OCI-LY3 (cell line): ENCODE measurements around the gene THOC6.

Experiments used
- EZH2phosphoT487 ChIP-seq: fragments of 200-600 bp; shearing (Covaris generic); IDR thresholded peaks from 2 replicates; pipeline ENCODE4 v1.6.1; 2018; ENCODE audit warnings: antibody characterized with exemption, mixed run types, low read depth
- TF ChIP-seq, protein P1 (sequence below): fragments of 200-600, 300-600 bp; sonication (generic); IDR thresholded peaks from 2 replicates; pipeline ENCODE4 v1.5.1; 2014; ENCODE audit warnings: antibody characterized with exemption, low read length, low read depth

DNA sequence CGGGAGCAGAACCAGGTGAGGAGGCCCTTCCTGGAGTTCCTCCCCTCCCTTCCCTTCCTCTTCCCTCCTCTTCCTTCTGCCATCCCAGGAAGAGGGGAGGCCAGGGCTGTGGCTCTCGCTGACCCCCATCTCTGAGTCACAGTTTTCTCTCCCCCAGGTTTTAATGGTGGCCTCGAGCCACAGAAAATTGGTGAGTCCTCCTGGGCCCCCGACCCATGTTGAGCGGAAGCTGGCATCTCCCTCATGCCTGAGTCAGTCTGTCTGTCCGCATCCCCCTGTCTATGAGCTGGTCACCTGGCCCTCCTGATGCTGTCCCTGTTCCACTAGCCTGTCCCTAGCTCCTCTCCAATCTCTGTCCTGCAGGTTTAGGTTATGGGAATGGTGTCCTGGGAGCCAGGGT lies 23.9 kb upstream of the THOC6 start:
- TF ChIP-seq, protein P1, sequence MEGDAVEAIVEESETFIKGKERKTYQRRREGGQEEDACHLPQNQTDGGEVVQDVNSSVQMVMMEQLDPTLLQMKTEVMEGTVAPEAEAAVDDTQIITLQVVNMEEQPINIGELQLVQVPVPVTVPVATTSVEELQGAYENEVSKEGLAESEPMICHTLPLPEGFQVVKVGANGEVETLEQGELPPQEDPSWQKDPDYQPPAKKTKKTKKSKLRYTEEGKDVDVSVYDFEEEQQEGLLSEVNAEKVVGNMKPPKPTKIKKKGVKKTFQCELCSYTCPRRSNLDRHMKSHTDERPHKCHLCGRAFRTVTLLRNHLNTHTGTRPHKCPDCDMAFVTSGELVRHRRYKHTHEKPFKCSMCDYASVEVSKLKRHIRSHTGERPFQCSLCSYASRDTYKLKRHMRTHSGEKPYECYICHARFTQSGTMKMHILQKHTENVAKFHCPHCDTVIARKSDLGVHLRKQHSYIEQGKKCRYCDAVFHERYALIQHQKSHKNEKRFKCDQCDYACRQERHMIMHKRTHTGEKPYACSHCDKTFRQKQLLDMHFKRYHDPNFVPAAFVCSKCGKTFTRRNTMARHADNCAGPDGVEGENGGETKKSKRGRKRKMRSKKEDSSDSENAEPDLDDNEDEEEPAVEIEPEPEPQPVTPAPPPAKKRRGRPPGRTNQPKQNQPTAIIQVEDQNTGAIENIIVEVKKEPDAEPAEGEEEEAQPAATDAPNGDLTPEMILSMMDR = no peak
- TF ChIP-seq EZH2phosphoT487 = no peak
